ENCODE data around the gene FAIM2. TPM values are rescaled to one million over a fixed set of nuclear protein-coding genes. Genes with fewer than 3 reads are reported as not detected.

Gene FAIM2
- total RNA-seq, 1 donor from 2014 or later = not detected

GRCh38 chr12:49943625-49943960, 39.9 kb upstream of the FAIM2 start:
- H3K4me1 Mint-ChIP-seq (ENCODE audit: unreplicated experiment) = peaks cover 14% of the 10 kb centered on the region
- no peaks in the 10 kb centered on the region for H3K9me3 Mint-ChIP-seq (ENCODE audit: unreplicated experiment)
- H3K27ac Mint-ChIP-seq (ENCODE audit: unreplicated experiment) = no peak overlapping the region
- TF ChIP-seq CTCF (IDR thresholded peaks at IDR 0.05; ENCODE audit: unreplicated experiment) = no peak
- H3K36me3 Mint-ChIP-seq (ENCODE audit: low read depth, unreplicated experiment) = no peaks in the 10 kb centered on the region
- DNase-seq (ENCODE audit: low spot score) = no peak
- H3K4me3 Mint-ChIP-seq (ENCODE audit: unreplicated experiment) = no peak overlapping the region
- peaks cover 2% of the 10 kb centered on the region for H3K27me3 Mint-ChIP-seq (ENCODE audit: unreplicated experiment)

GRCh38 chr12:49942921-49943624, 39.4 kb upstream of the FAIM2 start:
- H3K27ac Mint-ChIP-seq (ENCODE audit: unreplicated experiment) = no peak overlapping the region

GRCh38 chr12:49942512-49942893, 38.8 kb upstream of the FAIM2 start:
- Mint-ChIP-seq H3K9me3 (ENCODE audit: unreplicated experiment) (no peaks in the 10 kb centered on the region), H3K36me3 (ENCODE audit: low read depth, unreplicated experiment) (no peaks in the 10 kb centered on the region), H3K4me1 (ENCODE audit: unreplicated experiment) (peaks cover 14% of the 10 kb centered on the region), H3K27me3 (ENCODE audit: unreplicated experiment) (peaks cover 2% of the 10 kb centered on the region), H3K4me3 (ENCODE audit: unreplicated experiment) (no peak overlapping the region), H3K27ac (ENCODE audit: unreplicated experiment) (no peak overlapping the region)
- DNase-seq (ENCODE audit: low spot score) = no peak
- TF ChIP-seq CTCF (IDR thresholded peaks at IDR 0.05; ENCODE audit: unreplicated experiment) = no peak

More at GRCh38 chr12:49942921-49943624, 39.4 kb upstream of the FAIM2 start:
- peaks cover 2% of the 10 kb centered on the region for H3K27me3 Mint-ChIP-seq (ENCODE audit: unreplicated experiment)
- H3K4me3 Mint-ChIP-seq (ENCODE audit: unreplicated experiment) = no peak overlapping the region
- no peaks in the 10 kb centered on the region for H3K36me3 Mint-ChIP-seq (ENCODE audit: low read depth, unreplicated experiment)
- DNase-seq (ENCODE audit: low spot score) = no peak
- no peaks in the 10 kb centered on the region for H3K9me3 Mint-ChIP-seq (ENCODE audit: unreplicated experiment)
- TF ChIP-seq CTCF (IDR thresholded peaks at IDR 0.05; ENCODE audit: unreplicated experiment) = no peak
- peaks cover 14% of the 10 kb centered on the region for H3K4me1 Mint-ChIP-seq (ENCODE audit: unreplicated experiment)

- Mint-ChIP-seq H3K27ac (ENCODE audit: unreplicated experiment) (no peak overlapping the region), H3K36me3 (ENCODE audit: low read depth, unreplicated experiment) (no peaks in the 10 kb centered on the region)
These were observed 38.1 kb upstream of the FAIM2 start for GRCh38 chr12:49941556-49942511.

More at GRCh38 chr12:49941556-49942511, 38.1 kb upstream of the FAIM2 start:
- DNase-seq (ENCODE audit: low spot score) = no peak
- Mint-ChIP-seq H3K27me3 (ENCODE audit: unreplicated experiment) (peaks cover 2% of the 10 kb centered on the region), H3K9me3 (ENCODE audit: unreplicated experiment) (no peaks in the 10 kb centered on the region), H3K4me1 (ENCODE audit: unreplicated experiment) (peaks cover 14% of the 10 kb centered on the region), H3K4me3 (ENCODE audit: unreplicated experiment) (no peak overlapping the region)
- no peak for TF ChIP-seq CTCF (IDR thresholded peaks at IDR 0.05; ENCODE audit: unreplicated experiment)

All from endothelial cell (in vitro differentiated cells).